GM10266 (cell line): ENCODE results near the gene PDE3B.
"Not testable (repeated sequence)": the region's sequence is repeated elsewhere in the genome, so short reads cannot be mapped to it uniquely, and the experiment has no call there.

Experiments
- DNase-seq: peaks from one replicate; pipeline ENCODE4 v3.0.0; 2012; ENCODE audit errors: extremely low spot score
- TF ChIP-seq, protein P1 (sequence below): IDR thresholded peaks from 2 replicates; pipeline ENCODE4 v1.5.1; 2012; ENCODE audit warnings: mild to moderate bottlenecking, low read depth; ENCODE audit not compliant: control insufficient read depth, insufficient read depth; ENCODE audit errors: missing control alignments

Gene PDE3B

DNA sequence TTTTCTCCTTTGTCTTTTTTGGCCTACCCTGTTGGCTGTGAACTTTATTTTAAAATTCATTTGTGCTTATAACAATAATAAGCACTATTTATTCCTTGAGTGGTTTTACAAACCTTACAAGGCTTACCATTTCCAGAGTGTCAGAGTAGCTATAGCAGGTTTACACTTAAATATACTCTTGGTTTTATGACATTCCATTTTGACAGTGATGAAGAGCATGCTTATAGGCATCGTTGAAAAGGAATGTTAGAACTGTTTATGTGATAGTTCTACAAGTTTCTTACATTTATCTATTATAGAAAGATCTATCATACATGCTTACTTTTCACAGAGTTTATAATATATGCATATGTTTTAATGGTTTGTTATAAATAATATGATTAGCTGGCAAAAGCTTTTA lies 84.1 kb downstream of the PDE3B start:
- DNase-seq: no peak
- TF ChIP-seq, protein P1, sequence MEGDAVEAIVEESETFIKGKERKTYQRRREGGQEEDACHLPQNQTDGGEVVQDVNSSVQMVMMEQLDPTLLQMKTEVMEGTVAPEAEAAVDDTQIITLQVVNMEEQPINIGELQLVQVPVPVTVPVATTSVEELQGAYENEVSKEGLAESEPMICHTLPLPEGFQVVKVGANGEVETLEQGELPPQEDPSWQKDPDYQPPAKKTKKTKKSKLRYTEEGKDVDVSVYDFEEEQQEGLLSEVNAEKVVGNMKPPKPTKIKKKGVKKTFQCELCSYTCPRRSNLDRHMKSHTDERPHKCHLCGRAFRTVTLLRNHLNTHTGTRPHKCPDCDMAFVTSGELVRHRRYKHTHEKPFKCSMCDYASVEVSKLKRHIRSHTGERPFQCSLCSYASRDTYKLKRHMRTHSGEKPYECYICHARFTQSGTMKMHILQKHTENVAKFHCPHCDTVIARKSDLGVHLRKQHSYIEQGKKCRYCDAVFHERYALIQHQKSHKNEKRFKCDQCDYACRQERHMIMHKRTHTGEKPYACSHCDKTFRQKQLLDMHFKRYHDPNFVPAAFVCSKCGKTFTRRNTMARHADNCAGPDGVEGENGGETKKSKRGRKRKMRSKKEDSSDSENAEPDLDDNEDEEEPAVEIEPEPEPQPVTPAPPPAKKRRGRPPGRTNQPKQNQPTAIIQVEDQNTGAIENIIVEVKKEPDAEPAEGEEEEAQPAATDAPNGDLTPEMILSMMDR: no peak

DNA sequence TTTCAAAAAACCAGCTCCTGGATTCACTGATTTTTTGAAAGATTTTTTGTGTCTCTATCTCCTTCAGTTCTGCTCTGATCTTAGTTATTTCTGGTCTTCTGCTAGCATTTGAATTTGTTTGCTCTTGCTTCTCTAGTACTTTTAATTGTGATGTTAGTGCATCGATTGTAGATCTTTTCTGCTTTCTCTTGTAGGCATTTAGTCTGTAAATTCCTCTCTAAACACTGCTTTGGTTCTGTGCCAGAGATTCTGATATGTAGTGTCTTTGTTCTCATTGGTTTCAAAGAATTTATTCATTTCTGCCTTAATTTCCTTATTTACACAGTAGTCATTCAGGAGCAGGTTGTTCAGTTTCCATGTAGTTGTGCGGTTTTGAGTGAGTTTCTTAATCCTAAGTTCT lies 96.9 kb downstream of the PDE3B start:
- not testable (repeated sequence) for DNase-seq

DNA sequence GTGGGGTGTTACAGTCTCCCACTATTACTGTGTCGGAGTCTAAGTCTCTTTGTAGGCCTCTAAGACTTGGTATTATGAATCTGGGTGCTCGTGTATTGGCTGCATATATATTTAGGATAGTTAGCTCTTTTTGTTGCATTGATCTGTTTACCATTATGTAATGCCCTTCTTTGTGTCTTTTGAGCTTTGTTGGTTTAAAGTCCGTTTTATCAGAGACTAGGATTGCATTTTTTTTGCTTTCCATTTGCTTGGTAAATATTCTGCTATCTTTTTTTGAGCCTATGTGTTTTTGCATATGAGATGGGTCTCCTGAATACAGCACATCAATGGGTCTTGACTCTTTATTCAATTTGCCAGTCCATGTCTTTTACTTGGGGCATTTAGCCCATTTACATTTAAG lies 97.6 kb downstream of the PDE3B start:
- TF ChIP-seq, protein P1: no peak
- DNase-seq: no peak

DNA sequence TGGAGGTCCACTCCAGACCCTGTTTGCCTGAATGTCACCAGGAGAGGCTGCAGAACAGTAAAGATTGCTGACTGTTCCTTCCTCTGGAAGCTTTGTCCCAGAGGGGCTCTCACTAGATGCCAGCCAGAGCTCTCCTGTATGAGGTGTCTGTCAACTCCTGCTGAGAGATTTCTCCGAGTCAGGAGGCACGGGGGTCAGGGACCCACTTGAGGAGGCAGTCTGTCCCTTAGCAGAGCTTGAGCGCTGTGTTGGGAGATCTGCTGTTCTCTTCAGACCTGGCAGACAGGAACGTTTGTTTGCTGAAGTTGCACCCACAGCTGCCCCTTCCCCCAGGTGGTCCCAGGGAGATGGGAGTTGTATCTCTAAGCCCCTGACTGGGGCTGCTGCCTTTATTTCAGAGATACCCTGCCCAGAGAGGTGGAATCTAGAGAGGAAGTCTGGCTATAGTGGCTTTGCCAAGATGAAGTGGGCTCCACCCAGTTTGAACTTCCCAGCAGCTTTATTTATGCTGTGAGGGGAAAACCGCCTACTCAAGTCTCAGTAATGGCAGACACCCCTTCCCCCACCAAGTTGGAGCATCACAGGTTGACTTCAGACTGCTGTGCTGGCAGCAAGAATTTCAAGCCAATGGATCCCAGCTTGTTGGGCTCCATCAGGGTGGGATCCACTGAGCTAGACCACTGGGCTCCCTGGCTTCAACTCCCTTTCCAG lies 99.4 kb downstream of the PDE3B start:
- TF ChIP-seq, protein P1: no peak
- no peak for DNase-seq

DNA sequence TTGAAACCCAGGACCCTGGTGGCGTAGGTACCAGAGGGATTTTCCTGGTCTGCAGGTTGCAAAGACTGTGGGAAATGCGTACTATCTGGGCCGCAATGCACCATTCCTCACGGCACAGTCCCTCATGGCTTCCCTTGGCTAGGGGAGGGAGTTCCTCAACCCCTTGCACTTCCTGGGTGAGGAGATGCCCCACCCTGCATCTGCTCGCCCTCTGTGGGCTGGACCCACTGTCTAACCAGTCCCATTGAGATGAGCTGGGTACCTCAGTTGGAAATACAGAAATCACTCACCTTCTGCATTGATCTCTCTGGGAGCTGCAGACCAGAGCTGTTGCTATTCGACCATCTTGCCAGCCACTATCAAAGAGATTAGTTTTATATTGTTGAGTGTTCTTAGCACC lies 100.1 kb downstream of the PDE3B start:
- DNase-seq: not testable (repeated sequence)

DNA sequence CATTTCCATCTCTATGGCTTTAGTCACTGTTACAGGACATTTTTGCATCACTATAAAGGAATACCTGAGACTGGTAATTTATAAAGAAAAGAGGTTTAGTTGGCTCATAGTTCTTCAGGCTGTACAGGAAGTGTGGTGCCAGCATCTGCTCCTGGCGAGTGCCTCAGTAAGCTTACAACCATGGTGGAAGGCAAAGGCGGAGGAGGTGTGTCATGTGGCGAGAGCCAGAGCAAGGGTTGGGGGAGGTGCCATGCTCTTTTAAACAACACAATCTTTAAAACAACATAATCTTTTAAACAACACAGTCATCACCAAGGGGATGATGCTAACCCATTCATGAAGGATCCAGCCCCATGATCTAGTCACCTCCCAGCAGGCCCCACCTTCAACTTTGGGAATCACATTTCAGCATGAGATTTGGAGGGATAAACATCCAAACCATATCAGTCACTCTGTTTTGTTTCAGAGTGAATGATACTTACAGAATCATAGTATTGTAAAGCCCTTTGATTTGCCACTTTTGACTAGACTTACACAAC lies 103.3 kb downstream of the PDE3B start:
- TF ChIP-seq, protein P1: no peak

DNA sequence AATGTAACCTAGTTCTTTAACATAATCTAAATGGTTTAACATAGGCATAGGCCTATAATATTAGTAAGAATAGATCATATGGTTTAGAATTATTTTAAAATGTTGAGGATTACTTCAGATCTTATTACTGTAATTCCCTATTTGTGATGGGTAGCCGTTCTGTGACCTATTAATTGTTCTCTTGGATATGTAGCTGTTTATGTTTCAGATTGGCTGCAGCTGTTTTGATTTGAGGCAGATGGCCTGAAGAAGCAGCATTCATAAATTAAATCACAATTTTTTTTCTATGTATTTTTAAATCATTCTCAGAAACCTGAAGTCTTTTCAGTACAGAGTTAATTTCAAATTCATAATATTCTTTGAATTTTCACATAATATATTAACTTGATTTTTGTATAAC lies 104.5 kb downstream of the PDE3B start:
- TF ChIP-seq, protein P1: no peak
- no peak for DNase-seq

More for the DNA sequence above, 103.3 kb downstream of the PDE3B start:
- DNase-seq: no peak

DNA sequence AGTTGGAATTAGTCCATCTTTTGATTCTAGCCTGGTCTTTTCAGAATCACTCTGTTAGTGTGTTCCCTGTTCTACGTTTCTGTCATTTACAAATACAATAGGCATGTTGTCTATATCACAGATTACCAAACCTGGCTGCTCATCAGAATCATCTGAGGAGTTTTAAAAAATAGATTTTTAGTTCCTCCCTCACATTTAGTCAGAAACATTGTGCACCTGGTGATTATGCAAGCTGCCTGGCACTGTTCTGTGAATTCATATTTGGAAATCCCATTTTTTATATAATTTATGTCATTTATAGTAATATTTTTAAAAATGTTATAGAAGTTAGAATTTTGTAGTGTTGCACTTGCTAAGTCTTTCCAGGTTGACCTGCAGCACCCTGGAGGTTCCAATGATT lies 107.3 kb downstream of the PDE3B start:
- TF ChIP-seq, protein P1: no peak
- DNase-seq: no peak
